Subcutaneous preadipocyte (primary cell): ENCODE data around the gene VSTM4. TPM values are rescaled to one million over a fixed set of nuclear protein-coding genes. Genes with fewer than 3 reads are reported as not detected.

Source experiments
- small RNA-seq: library from RNA; depleted of rRNA; stranded (forward); fragments of <200 nt; gene quantifications from one replicate; pipeline ENCODE3, GENCODE V24; 2012
- total RNA-seq: library from RNA; depleted of rRNA; stranded (reverse); fragments of >200 nt; gene quantifications from 2 replicates; pipeline ENCODE4 v1.2.3, GENCODE V29; 2012

The VSTM4 gene, protein sequence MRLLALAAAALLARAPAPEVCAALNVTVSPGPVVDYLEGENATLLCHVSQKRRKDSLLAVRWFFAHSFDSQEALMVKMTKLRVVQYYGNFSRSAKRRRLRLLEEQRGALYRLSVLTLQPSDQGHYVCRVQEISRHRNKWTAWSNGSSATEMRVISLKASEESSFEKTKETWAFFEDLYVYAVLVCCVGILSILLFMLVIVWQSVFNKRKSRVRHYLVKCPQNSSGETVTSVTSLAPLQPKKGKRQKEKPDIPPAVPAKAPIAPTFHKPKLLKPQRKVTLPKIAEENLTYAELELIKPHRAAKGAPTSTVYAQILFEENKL
- 4.0 and 4.1 TPM in 2 replicates for total RNA-seq

DNA sequence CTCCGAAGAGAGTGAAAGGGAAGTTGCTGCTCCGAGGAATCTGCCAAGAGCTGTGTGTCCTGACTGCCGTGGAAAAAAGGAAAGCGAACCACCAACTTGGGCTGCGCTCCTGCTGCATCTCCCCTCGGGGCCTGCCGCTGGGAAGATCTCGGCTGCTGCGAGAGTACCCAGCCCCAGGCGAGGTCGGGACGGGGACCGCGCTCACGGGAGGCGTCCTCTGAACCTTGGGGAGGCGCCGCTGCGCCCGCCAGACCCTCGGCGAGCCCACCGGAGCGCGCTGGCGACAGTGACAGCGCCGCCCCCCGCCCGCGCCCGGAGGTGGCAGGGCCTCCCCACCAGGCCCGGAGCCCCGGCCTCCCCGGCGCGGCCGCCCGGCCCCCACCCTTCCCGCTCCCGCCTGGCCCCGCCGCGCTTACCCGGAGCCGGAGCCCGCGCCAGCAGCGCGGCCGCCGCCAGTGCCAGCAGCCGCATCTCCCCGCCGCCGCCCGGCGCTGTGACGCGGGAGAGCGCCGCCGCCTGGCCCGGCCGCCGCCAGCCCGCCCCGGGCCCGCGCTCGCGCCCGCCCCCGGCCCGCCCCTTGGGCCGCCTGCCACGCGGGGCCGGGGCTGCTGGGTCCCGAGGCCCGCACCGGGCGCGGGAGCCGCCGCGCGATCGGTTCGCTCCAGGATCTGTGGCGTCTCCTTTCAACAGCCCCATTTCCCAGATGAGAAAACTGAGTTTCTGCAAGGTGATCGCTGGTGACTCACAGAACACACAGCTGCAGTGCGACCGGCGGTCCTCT, at the start of gene VSTM4:
Gene VSTM4, minus strand, starts transcription at position 508 of the 781 bp plus-strand sequence. Its CDS starts 37 bp downstream, at position 471.

GRCh38 chr10:49133706-49134248, 18.5 kb upstream of the VSTM4 start, which contains the start of gene FAM170B:
FAM170B (minus strand) TSS chr10:49134021; CDS start chr10:49133918, 103 bp downstream.

Small RNAs within 50 kb of the gene (small RNA-seq; reads per million reads assigned to genes)
- not detected for gene MIR4294

Other genes starting within 250 kb of the VSTM4 start
- gene LRRC18, start 175.7 kb downstream of the VSTM4 start, total RNA-seq: not detected in 2 replicates
- not detected in 2 replicates for gene FAM170B, start 18.5 kb upstream of the VSTM4 start, total RNA-seq
- not detected in 2 replicates for gene TMEM273, start 72.9 kb upstream of the VSTM4 start, total RNA-seq
- gene C10orf71, start 183.6 kb upstream of the VSTM4 start, total RNA-seq: not detected in 2 replicates